ENCODE results near the gene BRSK2. TPM values are rescaled to one million over a fixed set of nuclear protein-coding genes. Genes with fewer than 3 reads are reported as not detected.
"Not testable (repeated sequence)": the region's sequence is repeated elsewhere in the genome, so short reads cannot be mapped to it uniquely, and the experiment has no call there.

Gene BRSK2
- total RNA-seq, 2 experiments from 2014 or later: 0.46 to 0.97 TPM

DNA sequence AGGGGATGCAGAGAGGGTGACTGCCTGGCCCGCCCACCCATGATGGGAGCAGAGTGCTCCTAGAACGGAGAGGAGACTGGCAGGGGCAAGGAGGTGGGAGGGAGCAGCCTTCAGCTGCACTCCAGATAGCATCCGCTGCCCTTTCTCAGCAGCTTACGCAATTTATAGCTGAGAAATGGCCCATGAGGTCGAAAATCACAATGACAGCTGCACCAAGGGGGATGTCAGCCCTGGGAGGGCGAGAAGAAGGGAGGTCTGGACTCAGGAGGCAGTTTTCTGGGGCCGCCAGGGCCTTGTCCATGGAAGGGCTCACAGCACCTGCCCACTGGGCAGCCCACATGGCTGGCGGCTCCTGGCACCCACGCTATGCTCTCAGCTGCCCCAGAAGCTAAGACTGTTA is 114.4 kb downstream of the BRSK2 start:
- Mint-ChIP-seq H3K4me1 (peaks cover 8% of the 10 kb centered on the region), H3K36me3 (peaks cover 8% of the 10 kb centered on the region), H3K27ac (no peak overlapping the region), H3K27me3 (no peaks in the 10 kb centered on the region), H3K9me3 (no peaks in the 10 kb centered on the region), H3K4me3 (no peak overlapping the region)
- no peak for DNase-seq

GRCh38 chr11:1504581-1505290 is 115.0 kb downstream of the BRSK2 start:
- no peaks in the 10 kb centered on the region for H3K27me3 Mint-ChIP-seq
- H3K4me3 Mint-ChIP-seq: no peak overlapping the region
- H3K9me3 Mint-ChIP-seq: no peaks in the 10 kb centered on the region
- DNase-seq: no peak
- H3K4me1 Mint-ChIP-seq: peaks cover 12% of the 10 kb centered on the region
- peaks cover 6% of the 10 kb centered on the region for H3K36me3 Mint-ChIP-seq
- H3K27ac Mint-ChIP-seq: no peak overlapping the region

GRCh38 chr11:1505480-1505879 is 115.7 kb downstream of the BRSK2 start:
- Mint-ChIP-seq H3K27me3 (no peaks in the 10 kb centered on the region), H3K27ac (no peak overlapping the region), H3K4me3 (no peak overlapping the region), H3K4me1 (peaks cover 12% of the 10 kb centered on the region), H3K36me3 (peaks cover 5% of the 10 kb centered on the region), H3K9me3 (no peaks in the 10 kb centered on the region)
- DNase-seq: no peak

GRCh38 chr11:1506981-1507380 is 117.2 kb downstream of the BRSK2 start:
- H3K4me1 Mint-ChIP-seq: peaks cover 16% of the 10 kb centered on the region
- DNase-seq: no peak

GRCh38 chr11:1507381-1508140 is 117.8 kb downstream of the BRSK2 start:
- Mint-ChIP-seq H3K27ac (no peak overlapping the region), H3K36me3 (no peaks in the 10 kb centered on the region)

More at GRCh38 chr11:1506981-1507380, 117.2 kb downstream of the BRSK2 start:
- no peaks in the 10 kb centered on the region for H3K36me3 Mint-ChIP-seq
- H3K27ac Mint-ChIP-seq: no peak overlapping the region
- no peak overlapping the region for H3K4me3 Mint-ChIP-seq
- H3K9me3 Mint-ChIP-seq: no peaks in the 10 kb centered on the region
- H3K27me3 Mint-ChIP-seq: no peaks in the 10 kb centered on the region

DNA sequence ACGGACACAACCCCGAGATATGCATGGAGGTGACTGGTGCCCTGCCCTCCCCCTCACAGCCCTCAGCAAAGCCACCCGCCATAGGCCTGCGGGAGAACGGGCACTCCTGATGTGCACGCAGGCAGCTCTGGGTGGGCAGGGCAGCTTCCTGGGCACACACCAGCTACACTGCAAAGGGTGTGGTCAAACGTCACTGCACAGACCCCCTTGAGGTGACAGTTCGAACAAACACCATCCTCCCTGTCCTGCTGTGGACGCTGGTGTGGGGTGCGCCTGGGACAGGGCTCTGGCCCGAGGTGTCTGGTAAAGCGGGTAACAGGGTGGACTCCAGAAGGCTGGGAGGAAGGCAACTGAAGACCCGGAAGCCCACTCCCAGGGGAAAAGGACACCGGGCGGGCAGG is 118.8 kb downstream of the BRSK2 start:
- Mint-ChIP-seq H3K27ac (no peak overlapping the region), H3K9me3 (no peaks in the 10 kb centered on the region), H3K4me3 (no peak overlapping the region), H3K4me1 (peaks cover 25% of the 10 kb centered on the region), H3K36me3 (no peaks in the 10 kb centered on the region), H3K27me3 (no peaks in the 10 kb centered on the region)
- no peak for DNase-seq

More at GRCh38 chr11:1507381-1508140, 117.8 kb downstream of the BRSK2 start:
- H3K4me3 Mint-ChIP-seq: no peak overlapping the region
- H3K9me3 Mint-ChIP-seq: no peaks in the 10 kb centered on the region
- peaks cover 20% of the 10 kb centered on the region for H3K4me1 Mint-ChIP-seq
- H3K27me3 Mint-ChIP-seq: no peaks in the 10 kb centered on the region
- no peak for DNase-seq

DNA sequence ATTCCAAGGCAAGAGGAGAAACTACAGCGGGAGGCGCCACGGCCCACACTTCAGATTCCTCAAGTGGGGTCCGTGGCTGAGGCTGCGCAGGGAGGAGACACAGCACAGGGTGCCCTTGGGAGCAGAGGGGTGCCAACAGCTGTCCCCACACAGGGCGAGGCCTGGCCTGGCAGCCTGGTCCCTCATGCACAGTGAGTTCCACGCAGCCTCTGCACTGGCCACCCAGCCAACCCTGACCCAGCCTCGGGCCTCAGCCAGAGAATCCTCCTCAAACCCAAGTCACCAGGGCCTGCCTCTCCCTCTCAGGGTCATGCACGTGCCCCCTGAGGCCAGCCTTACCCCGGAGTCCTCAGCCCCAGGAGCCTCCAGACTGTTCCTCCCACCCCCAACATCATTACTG is 119.3 kb downstream of the BRSK2 start:
- Mint-ChIP-seq H3K36me3 (no peaks in the 10 kb centered on the region), H3K4me3 (no peak overlapping the region), H3K27ac (no peak overlapping the region), H3K4me1 (peaks cover 27% of the 10 kb centered on the region), H3K27me3 (no peaks in the 10 kb centered on the region), H3K9me3 (no peaks in the 10 kb centered on the region)
- no peak for DNase-seq

GRCh38 chr11:1509626-1510255 is 120.0 kb downstream of the BRSK2 start:
- no peak overlapping the region for H3K4me3 Mint-ChIP-seq
- no peak for DNase-seq
- H3K27me3 Mint-ChIP-seq: no peaks in the 10 kb centered on the region
- no peaks in the 10 kb centered on the region for H3K9me3 Mint-ChIP-seq
- no peak overlapping the region for H3K27ac Mint-ChIP-seq
- no peaks in the 10 kb centered on the region for H3K36me3 Mint-ChIP-seq
- peaks cover 27% of the 10 kb centered on the region for H3K4me1 Mint-ChIP-seq

- not testable (repeated sequence) for DNase-seq, H3K27me3 Mint-ChIP-seq, H3K9me3 Mint-ChIP-seq, H3K27ac Mint-ChIP-seq, H3K4me3 Mint-ChIP-seq, H3K36me3 Mint-ChIP-seq
- H3K4me1 Mint-ChIP-seq: peaks cover 29% of the 10 kb centered on the region
Observed at GRCh38 chr11:1510351-1510750, 120.6 kb downstream of the BRSK2 start.

GRCh38 chr11:1510928-1511327 is 121.2 kb downstream of the BRSK2 start:
- Mint-ChIP-seq H3K27me3 (no peaks in the 10 kb centered on the region), H3K4me3 (no peak overlapping the region), H3K36me3 (no peaks in the 10 kb centered on the region), H3K27ac (no peak overlapping the region), H3K9me3 (no peaks in the 10 kb centered on the region), H3K4me1 (peaks cover 30% of the 10 kb centered on the region)
- no peak for DNase-seq

- DNase-seq: no peak
- Mint-ChIP-seq H3K4me1 (peaks cover 35% of the 10 kb centered on the region), H3K27me3 (no peaks in the 10 kb centered on the region), H3K4me3 (no peak overlapping the region), H3K36me3 (no peaks in the 10 kb centered on the region), H3K9me3 (no peaks in the 10 kb centered on the region), H3K27ac (no peak overlapping the region)
Observed at GRCh38 chr11:1511937-1512496, 122.3 kb downstream of the BRSK2 start.

Other genes starting within 250 kb of the BRSK2 start
- not detected for gene MUC5AC, start 232.0 kb upstream of the BRSK2 start, total RNA-seq
- gene MUC5B, start 166.9 kb upstream of the BRSK2 start, total RNA-seq: not detected
- 10 to 100 TPM; 32.8 to 36.0 TPM for gene TOLLIP, start 80.3 kb upstream of the BRSK2 start, total RNA-seq
- gene MOB2, start 96.8 kb downstream of the BRSK2 start, total RNA-seq: 10 to 100 TPM; 15.2 to 16.3 TPM
- gene DUSP8, start 182.3 kb downstream of the BRSK2 start, total RNA-seq: 1 to 10 TPM; 1.5 to 2.1 TPM
- gene KRTAP5-1, start 195.3 kb downstream of the BRSK2 start, total RNA-seq: not detected
- not detected for gene KRTAP5-2, start 208.4 kb downstream of the BRSK2 start, total RNA-seq
- not detected for gene KRTAP5-3, start 218.5 kb downstream of the BRSK2 start, total RNA-seq
- not detected for gene KRTAP5-4, start 232.2 kb downstream of the BRSK2 start, total RNA-seq
- not detected for gene KRTAP5-5, start 239.8 kb downstream of the BRSK2 start, total RNA-seq

Data from activated naive CD8-positive, alpha-beta T cell treated with anti-CD3 and anti-CD28 coated beads for 36 hours (primary cell).